ENCODE measurements around the gene PCCA. TPM values are rescaled to one million over a fixed set of nuclear protein-coding genes. Genes with fewer than 3 reads are reported as not detected.
A peak's percentile ranks its signal among the peaks of the same experiment; 100 is the strongest.

PCCA gene
- total and polyA plus RNA-seq, 2 of the 13 experiments (the other 11 are each of a cell fraction or from before 2014, with no cell fraction given), result 15.0 to 32.2 TPM

- TF ChIP-seq BCL3 (CRISPR knock-in tag; IDR thresholded peaks at IDR 0.05) (peak; percentile 86), ZNF781 (CRISPR knock-in tag; IDR thresholded peaks at IDR 0.05; ENCODE audit: borderline replicate concordance, not compliant biosample characterization) (peak; percentile 44), ZMYM3 (CRISPR knock-in tag; IDR thresholded peaks at IDR 0.05) (peak; percentile 77), ZNF660 (CRISPR knock-in tag; IDR thresholded peaks at IDR 0.05; ENCODE audit: borderline replicate concordance, low read depth) (no peak), ZSCAN20 (CRISPR knock-in tag; IDR thresholded peaks at IDR 0.05; ENCODE audit: borderline replicate concordance) (peak; percentile 92; the same call in 1 of the 2 replicates), FOXP1 (IDR thresholded peaks at IDR 0.05) (no peak), FOXP1 (CRISPR knock-in tag; IDR thresholded peaks at IDR 0.05) (peak; percentile 36; the same call in 1 of the 2 replicates), ZNF503 (CRISPR knock-in tag; IDR thresholded peaks at IDR 0.05) (peak; percentile 81), SNAI1 (CRISPR knock-in tag; IDR thresholded peaks at IDR 0.05; ENCODE audit: borderline replicate concordance) (peak; percentile 37; the same call in 1 of the 2 replicates), MLX (CRISPR knock-in tag; IDR thresholded peaks at IDR 0.05) (peak; percentile 65; the same call in 1 of the 2 replicates), ATF3 (CRISPR knock-in tag; IDR thresholded peaks at IDR 0.05) (peak; percentile 60; the same call in 1 of the 2 replicates), ZNF782 (CRISPR knock-in tag; IDR thresholded peaks at IDR 0.05; ENCODE audit: borderline replicate concordance) (no peak), ZBED4 (CRISPR knock-in tag; IDR thresholded peaks at IDR 0.05; ENCODE audit: borderline replicate concordance) (peak; percentile 93; the same call in 1 of the 2 replicates), NCOA2 (CRISPR knock-in tag; IDR thresholded peaks at IDR 0.05) (no peak), ZNF878 (CRISPR knock-in tag; IDR thresholded peaks at IDR 0.05) (no peak), SYNCRIP (IDR thresholded peaks at IDR 0.05; ENCODE audit: insufficient read depth, low read depth, low read length) (no peak), ZNF292 (CRISPR knock-in tag; IDR thresholded peaks at IDR 0.05; ENCODE audit: borderline replicate concordance, low read depth) (peak; percentile 95; the same call in 1 of the 2 replicates), NAIF1 (CRISPR knock-in tag; IDR thresholded peaks at IDR 0.05; ENCODE audit: borderline replicate concordance) (peak; percentile 84; the same call in 1 of the 2 replicates), PHF8 (CRISPR knock-in tag; IDR thresholded peaks at IDR 0.05) (peak; percentile 83), DNMT3B (CRISPR knock-in tag; conservative IDR thresholded peaks at IDR 0.05) (peak; percentile 24; the same call in 1 of the 2 replicates), TOPORS (CRISPR knock-in tag; IDR thresholded peaks at IDR 0.05) (0 out of 2 replicates have a peak, but pooled peaks have one; percentile 24)
Measured at GRCh38 chr13:100088644-100089464, at the start of gene PCCA (continued).
